NCI-H2107 (cell line): ENCODE data around the gene EXOC4.
"Not testable (repeated sequence)": the region's sequence is repeated elsewhere in the genome, so short reads cannot be mapped to it uniquely, and the experiment has no call there.

Experiments used
- DNase-seq: peaks from one replicate; lab custom pipeline; 2025; lab: John Stamatoyannopoulos, UW

EXOC4 gene

DNA sequence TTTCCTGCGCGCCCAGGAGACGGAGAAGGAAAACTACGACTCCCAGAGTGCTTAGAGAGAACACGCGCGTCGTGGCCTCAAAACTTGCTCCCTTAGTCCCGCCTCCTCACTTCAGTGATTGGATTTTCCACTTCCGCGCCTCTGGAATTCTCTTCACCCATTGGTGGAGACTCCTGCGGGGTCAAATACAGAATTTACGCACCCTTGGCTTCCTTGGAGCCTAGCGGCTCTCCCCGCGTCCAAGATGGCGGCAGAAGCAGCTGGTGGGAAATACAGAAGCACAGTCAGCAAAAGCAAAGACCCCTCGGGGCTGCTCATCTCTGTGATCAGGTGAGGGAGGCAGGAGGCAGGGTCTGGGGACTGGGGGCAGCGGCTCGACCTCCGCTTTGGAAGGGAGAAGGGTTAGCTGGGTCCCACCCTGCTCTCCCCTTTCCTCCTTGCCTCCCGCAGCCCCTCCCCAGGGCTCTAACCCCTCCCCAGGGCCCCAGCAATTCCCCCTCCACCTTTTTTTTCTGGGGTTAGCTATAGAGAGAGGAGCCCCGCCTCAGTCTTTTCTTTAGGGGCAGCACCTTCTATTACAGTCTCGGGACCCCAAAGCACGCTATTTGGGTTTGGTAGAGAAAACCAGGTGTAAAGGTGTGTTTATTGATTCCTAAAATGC lies at the start of gene EXOC4:
EXOC4 (plus strand) TSS at position 221 of the 661 bp plus-strand sequence.
- peak; percentile 97 for DNase-seq

DNA sequence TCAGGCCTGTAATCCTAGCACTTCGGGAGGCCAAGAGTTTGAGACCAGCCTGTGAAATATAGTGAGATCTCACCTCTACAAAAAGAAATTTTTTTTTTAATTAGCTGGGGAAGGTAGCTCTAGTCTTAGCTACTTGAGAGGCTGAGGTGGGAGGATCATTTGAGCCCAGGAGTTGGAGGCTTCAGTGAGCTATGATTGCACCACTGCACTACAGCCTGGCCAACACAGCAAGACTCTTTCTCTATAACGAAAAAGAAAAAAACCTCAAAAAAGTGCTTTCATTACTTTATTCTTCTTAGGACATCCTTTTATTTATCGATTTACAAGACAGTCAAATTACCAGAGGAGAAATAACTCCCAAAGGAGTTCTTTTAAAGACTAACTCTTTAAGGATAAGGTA lies 49.4 kb upstream of the EXOC4 start:
- no peak for DNase-seq

DNA sequence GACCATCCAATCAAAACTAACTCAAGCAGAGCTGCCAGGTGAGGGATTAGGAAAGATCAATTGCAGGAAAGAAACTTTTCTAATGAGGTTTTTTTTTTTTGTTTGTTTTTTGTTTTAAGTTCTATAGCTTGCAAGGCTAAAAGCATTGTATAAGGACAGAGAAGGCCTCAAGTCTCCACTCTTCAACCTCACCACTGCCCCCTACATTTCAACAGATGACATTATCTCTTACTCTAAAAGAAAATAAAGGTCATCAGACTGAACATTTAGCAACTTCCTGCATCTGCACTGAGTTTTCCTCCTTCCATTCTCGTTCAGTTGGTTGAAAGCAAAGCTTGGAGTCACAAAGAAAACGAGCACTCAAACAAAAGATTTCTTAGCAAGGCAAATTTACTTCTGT lies 45.2 kb upstream of the EXOC4 start:
- no peak for DNase-seq

DNA sequence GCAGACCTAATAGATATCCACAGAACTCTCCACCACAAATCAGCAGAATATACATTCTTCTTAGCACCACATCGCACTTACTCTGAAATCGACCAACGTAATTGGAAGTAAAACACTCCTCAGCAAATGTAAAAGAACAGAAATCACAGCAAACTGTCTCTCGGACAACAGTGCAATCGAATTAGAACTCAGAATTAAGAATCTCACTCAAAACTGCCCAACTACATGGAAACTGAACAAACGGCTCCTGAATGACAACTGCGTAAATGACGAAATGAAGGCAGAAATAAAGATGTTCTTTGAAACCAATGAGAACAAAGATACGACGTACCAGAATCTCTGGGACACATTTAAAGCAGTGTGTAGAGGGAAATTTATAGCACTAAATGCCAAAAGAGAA lies 42.1 kb upstream of the EXOC4 start:
- not testable (repeated sequence) for DNase-seq

DNA sequence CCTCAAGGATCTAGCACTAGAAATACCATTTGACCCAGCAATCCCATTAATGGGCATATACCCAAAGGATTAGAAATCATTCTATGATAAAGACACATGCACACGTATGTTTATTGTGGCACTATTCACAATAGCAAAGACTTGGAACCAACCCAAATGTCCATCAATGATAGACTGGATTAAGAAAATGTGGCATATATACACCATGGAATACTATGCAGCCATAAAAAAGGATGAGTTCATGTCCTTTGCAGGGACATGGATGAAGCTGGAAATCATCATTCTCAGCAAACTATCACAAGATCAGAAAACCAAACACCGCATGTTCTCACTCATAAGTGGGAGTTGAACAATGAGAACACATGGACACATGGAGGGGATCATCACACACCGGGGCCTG lies 39.1 kb upstream of the EXOC4 start:
- not testable (repeated sequence) for DNase-seq

DNA sequence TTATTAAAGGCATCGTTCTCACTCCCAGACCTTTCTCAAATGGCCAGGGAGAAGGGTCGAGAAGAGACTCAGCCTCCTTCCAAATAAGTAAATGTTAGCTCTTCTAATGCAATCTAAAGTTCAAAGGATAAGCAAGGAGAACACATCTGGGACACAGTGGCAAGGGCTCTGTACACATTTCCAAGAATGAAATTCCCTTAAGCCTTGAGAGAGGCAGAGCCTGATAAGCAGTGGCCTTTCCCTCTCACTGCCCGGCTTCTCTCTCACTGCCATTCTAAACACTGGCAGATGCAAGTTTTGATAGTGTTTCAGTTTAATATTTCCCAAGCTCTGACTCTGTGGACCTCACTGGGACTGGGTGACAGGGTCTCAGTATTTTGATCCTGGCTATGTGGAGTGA lies 35.1 kb upstream of the EXOC4 start:
- no peak for DNase-seq

DNA sequence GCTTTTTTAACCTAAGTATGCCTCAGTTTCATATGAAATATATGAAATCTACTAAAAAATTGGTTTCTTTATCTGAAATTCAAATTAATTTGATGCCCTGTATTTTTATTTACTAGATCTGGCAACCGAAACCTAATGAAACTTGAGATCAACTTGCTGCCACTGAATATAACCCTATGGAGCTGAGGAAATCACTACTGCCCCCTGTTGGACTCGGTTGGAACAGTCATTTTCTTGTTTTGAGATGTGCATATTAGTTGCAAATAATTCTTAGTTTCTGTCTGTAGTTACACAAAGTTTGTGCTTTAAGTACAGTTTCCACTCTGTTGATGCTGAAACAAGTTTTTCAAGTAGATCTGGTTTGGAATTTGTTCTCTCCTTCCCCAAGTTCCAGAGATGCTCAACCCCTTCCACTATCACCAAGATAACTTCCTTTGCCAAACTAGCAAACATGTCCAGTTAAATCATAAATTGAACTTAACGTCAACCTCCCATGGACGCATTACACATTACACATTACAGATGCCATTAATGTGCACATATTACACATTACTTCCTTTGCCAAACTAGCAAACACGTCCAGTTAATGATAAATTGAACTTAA lies 22.2 kb upstream of the EXOC4 start:
- DNase-seq, result peak; percentile 29

DNA sequence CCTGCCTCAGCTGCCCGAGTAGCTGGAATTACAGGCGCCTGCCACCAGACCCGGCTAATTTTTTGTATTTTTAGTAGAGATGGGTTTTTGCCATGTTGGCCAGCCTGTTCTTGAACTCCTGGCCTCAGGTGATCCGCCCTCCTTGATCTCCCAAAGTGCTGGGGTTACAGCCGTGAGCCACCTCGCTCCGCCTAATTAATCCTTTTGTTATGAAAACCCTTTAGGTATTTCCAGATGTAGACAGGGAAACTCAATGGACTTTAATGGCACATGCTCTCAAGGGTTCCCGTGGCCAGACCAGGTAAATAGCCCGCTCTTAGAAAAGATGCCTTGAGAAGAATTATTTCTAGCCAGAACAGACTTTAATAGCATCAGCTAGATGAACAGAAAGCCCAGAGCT lies 19.7 kb upstream of the EXOC4 start:
- DNase-seq, result no peak

DNA sequence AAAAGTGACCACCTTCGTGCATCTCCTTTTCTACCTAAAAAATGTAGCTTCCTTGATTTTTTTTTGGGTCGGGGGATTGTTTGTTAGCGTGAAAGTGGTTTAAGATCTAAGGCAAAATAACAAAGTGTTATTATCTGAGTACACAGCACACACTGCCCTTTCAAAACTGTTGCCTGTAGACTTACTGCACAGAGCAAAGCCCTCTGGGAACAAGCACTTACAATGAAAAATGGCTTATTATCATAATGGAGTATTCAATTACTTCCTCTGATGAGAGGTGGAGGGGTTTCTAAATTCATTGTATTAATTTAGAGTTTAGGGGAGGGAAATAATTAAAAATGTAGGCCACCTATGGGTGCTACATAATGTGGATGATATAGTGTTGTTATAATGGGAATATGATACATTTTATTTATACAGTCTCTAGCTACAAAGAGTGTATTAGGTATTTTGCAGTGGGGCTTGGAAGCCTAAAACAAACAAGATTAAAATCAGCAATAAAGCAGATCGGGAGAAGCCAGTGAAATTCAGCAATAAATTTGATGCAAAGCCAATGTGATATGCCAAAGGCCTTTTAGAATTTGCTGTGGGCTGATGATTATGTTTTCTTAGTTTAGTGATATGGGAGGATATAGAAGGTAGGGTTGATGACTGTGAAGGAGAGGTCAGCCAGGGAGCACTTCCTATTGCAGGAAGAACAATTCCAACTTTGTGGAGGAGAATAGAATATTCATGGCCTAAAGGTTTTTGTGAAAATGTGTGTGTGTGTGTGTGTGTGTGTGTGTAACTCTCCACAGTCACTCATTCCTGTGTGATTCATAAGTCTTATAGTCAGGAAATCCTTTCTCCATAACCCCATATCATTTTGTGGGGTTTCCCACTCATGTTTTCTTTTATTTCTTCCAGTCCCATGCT lies 17.7 kb upstream of the EXOC4 start:
- no peak for DNase-seq

DNA sequence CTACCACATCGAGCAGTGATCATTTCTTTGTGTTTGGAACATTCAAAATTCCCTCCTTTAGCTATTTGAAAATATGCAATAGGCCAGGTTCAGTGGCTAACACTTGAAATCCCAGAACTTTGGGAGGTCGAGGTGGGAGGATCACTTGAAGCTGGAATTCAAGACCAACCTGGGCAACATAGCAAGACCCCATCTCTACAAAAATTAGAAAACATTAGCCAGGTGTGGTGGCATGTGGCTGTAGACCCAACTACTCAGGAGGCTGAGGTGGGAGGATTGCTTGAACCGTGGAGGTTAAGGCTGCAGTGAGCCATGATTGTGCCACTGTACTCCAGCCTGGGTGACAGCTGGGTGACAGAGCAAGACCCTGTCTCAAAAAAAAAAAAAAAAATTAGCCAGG lies 15.3 kb upstream of the EXOC4 start:
- no peak for DNase-seq

DNA sequence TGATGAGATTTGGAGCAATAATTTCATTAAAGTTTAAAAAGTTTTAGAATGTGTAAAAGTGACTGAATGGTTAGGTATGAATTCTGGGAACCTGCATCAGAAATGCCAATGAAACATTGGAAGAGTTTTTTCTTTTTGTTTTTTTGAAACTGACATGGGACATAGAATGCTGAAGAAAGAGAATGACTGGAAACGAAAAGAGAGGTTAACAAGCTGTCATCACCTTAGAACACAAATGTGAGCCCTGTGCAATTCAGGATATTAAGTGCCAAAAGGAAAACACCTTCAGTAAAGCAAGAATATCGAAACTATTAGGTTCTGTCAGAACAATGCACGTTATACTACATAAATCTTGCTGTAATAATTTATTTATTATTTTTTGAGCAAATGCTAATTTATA lies 12.6 kb upstream of the EXOC4 start:
- DNase-seq, result no peak

DNA sequence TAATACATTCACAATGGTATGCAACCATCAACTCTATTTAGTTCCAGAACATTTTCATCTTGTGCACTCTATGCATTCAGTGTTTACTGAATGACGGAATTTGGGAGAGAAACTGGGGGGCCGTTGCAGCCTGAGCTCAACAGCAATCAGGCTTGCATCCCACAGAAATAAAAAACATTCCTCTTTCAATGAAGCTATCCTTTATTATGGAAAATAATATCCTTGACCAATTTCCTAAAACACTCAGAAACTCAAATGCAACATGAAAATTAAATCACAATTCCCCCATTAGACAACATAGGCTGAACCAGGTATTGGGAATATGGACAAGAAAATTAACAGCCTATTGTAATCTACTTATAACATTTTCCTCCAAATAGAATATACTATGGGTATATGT lies 6.3 kb upstream of the EXOC4 start:
- no peak for DNase-seq

DNA sequence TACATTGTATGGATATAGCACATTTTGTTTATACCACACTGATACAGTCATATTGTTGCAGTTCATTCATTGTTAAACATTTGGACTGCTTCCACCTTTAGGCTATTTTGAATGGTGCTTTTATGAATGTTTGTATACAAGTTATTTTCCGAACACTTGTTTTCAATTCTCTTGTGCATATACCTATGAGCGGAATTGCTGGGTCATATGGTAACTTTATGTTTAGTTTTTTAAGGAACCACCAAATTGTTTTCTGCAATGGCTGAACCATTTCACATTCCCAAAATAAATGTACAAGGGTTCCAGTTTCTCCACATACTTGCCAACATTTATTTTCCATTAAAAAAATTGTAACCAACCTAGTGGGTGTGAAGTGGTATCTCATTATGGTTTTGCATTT lies 4.0 kb upstream of the EXOC4 start:
- DNase-seq, result no peak

DNA sequence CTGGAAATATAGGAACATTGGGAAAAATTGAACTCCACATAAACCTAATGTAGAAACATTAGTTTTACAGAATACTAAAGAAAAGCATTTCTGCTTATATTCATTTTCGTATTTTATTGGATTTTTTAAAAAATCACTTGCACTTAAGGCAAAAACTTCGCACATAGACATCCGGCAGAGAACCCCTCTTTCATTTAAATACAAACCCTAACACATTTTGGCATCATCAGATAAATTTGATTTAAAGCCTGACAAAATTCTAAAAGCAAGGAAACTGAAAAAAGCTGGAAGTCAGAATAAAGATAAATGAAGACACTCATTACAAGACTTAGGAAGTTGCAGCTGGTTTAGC lies 396 bp upstream of the EXOC4 start:
- no peak for DNase-seq

DNA sequence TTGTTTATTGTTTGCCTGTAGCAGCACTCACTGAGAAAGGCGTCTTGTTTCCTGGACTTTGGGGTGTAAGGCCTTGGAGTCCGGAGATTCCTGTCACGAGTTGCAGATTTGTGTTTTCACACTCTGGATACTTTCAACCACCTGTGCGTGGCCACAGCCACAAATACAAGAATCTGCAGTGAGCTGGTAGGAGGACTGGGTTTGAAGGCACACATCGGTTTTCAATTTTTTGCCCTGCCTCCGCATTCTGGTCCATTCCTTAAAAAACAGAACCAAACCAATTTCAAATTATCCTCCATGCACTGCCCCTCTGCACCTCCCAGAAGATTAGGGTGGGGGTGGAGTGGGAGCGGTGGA lies 619 bp downstream of the EXOC4 start:
- DNase-seq, result no peak

DNA sequence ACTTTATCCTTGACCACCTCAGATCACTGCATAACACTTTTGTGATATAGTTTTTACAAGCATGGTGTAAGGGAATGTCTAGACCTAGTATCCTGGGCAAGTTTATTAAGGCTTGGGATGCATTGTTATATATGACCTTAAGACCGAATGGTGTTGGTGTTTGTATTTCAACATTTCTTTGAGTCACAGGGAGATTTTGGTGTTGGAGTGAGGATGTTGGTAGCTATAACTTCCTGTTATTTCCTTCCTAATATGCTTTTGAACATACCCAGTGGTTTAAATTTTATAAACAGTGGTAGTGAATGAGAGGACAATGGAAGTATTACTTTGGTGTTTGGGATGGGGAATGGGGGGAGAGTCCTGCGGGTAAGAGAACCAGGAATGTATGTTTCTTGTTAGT lies 2.6 kb downstream of the EXOC4 start:
- DNase-seq, result no peak

DNA sequence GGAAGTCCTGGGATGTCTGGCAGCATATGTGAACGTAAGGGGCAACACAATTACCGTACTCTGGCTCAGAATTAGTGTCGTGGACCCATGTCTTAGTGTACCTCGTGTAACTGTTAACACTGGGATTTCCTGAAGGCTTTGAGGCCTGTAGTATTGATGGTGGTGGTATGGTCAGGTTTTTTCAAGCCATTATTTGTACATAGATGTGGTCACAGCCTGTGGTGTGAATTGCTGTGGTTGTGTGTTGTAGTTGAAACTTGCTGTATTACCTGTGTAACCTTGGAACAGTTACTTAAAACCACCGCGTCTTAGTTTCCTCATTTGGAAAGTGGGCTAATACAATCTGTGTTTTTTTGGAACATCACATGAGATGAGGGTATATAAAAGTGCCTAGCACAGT lies 5.3 kb downstream of the EXOC4 start:
- DNase-seq, result no peak

DNA sequence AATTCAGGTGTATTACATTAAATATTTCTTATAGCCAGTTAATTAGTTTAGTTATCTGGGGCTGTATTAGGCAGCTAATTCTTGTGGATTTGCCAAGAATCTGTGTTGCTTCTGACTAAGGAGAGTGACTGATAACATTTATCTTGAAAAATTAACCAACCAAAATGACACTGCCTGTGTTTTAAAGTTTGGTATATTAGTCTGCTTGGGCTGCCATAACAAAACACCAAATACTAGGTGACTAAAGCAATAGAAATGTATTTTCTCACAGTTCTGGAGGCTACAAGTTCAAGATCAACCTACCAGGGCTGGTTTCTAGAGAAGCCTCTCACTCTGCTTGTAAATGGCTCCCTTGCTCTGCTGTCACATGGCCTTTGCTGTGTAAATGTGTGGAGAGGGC lies 12.9 kb downstream of the EXOC4 start:
- DNase-seq, result no peak

DNA sequence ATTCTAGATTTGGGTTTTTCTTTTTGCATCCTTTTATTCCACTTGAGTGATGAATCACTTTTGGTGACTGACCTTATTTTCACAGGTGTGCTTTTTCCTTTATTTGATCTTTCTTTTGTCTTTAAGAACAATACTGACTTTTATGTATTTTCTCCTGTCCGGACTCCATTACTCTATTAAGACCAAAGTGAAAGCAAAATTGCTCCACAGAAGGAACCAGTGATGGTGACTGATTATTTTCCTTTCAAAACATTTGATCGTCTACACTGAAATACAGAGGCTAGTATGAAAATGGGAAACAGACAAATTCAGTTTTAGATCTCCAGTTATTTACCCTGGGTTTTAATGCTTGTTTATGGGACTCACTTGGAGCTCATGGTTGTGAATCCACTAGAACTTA lies 15.5 kb downstream of the EXOC4 start:
- DNase-seq, result no peak

DNA sequence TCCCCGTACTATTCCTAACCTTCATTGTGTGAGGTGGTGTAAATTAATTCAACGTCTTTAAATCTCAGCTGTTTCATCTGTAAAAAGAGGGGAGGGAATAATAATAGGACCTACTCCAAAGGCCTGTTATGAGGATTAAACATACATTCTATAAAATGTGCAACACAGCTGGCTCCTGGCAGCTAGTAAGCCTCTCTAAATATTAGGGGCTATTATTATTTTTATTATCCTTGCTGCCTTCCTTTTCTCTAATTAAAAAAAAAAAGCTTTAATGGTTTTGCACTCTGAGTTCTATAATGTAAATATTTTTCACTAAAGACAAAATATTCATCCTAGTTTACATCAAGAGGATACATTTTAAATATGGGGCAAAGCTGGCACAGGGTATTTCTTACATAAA lies 19.5 kb downstream of the EXOC4 start:
- no peak for DNase-seq

DNA sequence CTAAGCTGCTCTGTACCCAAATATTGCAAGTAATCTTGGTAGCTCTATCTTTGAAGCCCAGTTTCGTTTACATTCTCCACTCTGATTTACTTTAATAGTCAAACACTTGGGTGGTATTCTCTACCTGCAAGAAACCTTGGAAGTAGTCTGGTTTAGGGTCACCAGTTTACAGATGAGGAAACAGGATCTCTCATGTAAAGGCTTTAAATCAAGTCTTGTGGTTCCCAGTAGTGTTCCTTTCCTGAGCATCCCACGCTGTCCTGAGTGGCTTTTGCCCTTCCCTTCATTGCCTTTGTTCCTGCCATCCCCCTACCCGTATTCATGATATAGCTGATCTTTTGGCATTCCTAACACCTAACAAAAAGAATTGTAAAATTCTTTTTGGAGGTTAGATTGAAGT lies 20.3 kb downstream of the EXOC4 start:
- no peak for DNase-seq

DNA sequence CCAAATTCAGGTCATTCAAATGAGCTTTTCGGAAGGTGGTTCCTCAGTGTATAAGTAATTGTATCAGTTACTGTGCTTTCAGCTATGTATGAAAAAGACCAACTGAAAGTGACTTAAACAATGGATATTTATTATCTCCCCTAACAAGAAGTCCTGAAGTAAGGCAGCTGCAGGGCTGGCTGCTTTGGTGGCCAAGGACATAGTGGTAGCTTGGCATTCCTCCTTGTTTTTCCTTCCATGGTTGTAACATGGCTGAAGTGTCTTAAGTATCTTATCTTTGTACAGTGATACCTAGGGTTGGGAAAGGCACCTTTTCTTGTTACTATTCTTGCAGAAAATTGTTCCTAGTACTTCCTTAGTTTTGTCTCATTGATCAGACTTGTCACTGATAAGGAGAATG lies 21.4 kb downstream of the EXOC4 start:
- no peak for DNase-seq

DNA sequence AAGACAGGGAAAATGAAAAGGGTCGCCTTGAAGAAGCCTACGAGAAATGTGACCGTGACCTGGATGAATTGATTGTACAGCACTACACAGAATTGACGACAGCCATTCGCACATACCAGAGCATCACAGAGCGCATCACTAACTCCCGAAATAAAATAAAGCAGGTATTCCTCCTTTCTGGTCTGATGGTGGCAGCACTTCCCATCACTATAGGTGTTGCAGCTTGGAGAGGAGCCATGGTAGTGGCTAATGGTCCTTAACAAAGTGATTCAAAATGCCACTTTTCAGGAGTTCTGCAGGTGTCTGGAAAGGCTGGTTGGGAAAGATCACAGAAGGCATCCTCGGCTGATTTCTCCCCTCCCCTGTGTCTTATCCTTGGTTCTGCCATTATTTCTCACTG lies 22.1 kb downstream of the EXOC4 start:
- DNase-seq, result no peak
